Central memory CD8-positive, alpha-beta T cell (primary cell): ENCODE measurements around the gene OR9G1.
"Not testable (repeated sequence)": the region's sequence is repeated elsewhere in the genome, so short reads cannot be mapped to it uniquely, and the experiment has no call there.

Source experiments
- ATAC-seq: fragments of 150-1000 bp; cut with Tn5 transposase; replicated peaks from 2 replicates; pipeline ENCODE4 v1.10.0; 2022; ENCODE audit warnings: mild to moderate bottlenecking, moderate FRiP score, moderate number of reproducible peaks; ENCODE audit not compliant: poor library complexity, severe bottlenecking; ENCODE audit errors: extremely low read depth
- DNase-seq, 2 donors: peaks; one replicate each; pipeline ENCODE4 v3.0.0; 2021; ENCODE audit warnings: low spot score in 2 of 2
- H3K27ac Mint-ChIP-seq: one replicate; pipeline ENCODE4 v1.8.0; 2022; ENCODE audit warnings: low read depth, mild to moderate bottlenecking, moderate library complexity, mixed read lengths
- H3K27me3 Mint-ChIP-seq: one replicate; pipeline ENCODE4 v1.8.0; 2022; ENCODE audit warnings: mixed read lengths
- H3K36me3 Mint-ChIP-seq: one replicate; pipeline ENCODE4 v1.8.0; 2022; ENCODE audit warnings: mild to moderate bottlenecking, moderate library complexity, mixed read lengths; ENCODE audit not compliant: insufficient read depth
- H3K4me1 Mint-ChIP-seq: one replicate; pipeline ENCODE4 v1.8.0; 2022; ENCODE audit warnings: mixed read lengths
- H3K4me3 Mint-ChIP-seq: one replicate; pipeline ENCODE4 v1.8.0; 2022; ENCODE audit warnings: mild to moderate bottlenecking, moderate library complexity, mixed read lengths
- H3K9me3 Mint-ChIP-seq: one replicate; pipeline ENCODE4 v1.8.0; 2022; ENCODE audit warnings: mixed read lengths

Gene OR9G1, protein sequence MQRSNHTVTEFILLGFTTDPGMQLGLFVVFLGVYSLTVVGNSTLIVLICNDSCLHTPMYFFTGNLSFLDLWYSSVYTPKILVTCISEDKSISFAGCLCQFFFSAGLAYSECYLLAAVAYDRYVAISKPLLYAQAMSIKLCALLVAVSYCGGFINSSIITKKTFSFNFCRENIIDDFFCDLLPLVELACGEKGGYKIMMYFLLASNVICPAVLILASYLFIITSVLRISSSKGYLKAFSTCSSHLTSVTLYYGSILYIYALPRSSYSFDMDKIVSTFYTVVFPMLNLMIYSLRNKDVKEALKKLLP

GRCh38 chr11:56698795-56699194 is at the start of gene OR9G1:
OR9G1 (plus strand) TSS chr11:56699095; CDS start chr11:56700388, 1,293 bp downstream.
- H3K27ac Mint-ChIP-seq: no peak within 1 kb of the TSS
- H3K4me3 Mint-ChIP-seq: no peak within 1 kb of the TSS
- no peak for DNase-seq
- H3K27me3 Mint-ChIP-seq: no peaks in the 10 kb centered on the region
- H3K36me3 Mint-ChIP-seq: no peaks in the 10 kb centered on the region
- H3K4me1 Mint-ChIP-seq: no peaks in the 10 kb centered on the region
- no peak for ATAC-seq
- H3K9me3 Mint-ChIP-seq: peaks cover 29% of the 10 kb centered on the region

DNA sequence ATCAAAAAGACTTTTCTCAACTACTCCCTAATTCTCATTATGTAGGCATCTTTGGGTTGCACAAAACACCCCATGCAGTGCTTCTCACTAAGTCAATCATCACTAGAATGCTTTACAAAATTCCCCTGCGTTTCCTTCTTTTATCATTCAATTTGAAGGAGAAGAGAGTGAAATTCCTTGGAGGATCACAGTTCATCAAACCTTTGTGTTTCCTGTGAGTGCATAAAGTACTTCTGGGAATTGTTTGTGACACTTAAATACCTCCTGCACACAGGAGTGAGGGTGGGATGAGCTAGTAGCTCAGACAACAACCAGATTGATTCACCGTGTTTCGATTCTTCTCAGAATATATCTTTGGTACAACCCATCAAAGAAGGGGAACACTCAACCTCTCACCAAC is 39.1 kb upstream of the OR9G1 start:
- Mint-ChIP-seq H3K27ac (no peak overlapping the region), H3K36me3 (no peaks in the 10 kb centered on the region), H3K4me3 (no peak overlapping the region), H3K4me1 (no peaks in the 10 kb centered on the region), H3K27me3 (no peaks in the 10 kb centered on the region), H3K9me3 (peaks cover 18% of the 10 kb centered on the region)
- ATAC-seq (no peak), DNase-seq (no peak)

- H3K27me3 Mint-ChIP-seq: no peaks in the 10 kb centered on the region
- ATAC-seq (no peak), DNase-seq (no peak)
- H3K36me3 Mint-ChIP-seq: no peaks in the 10 kb centered on the region
- no peak within 1 kb of the TSS for H3K27ac Mint-ChIP-seq
- no peaks in the 10 kb centered on the region for H3K4me1 Mint-ChIP-seq
- H3K4me3 Mint-ChIP-seq: no peak within 1 kb of the TSS
- H3K9me3 Mint-ChIP-seq: peaks cover 13% of the 10 kb centered on the region
Measured at GRCh38 chr11:56663386-56663785, 35.5 kb upstream of the OR9G1 start, which contains the start of gene OR5AR1. OR5AR1 (plus strand) TSS chr11:56663686; CDS start chr11:56663686, 0 bp downstream.

GRCh38 chr11:56670984-56671383 is 27.9 kb upstream of the OR9G1 start:
- ATAC-seq (no peak), DNase-seq (no peak)
- no peaks in the 10 kb centered on the region for H3K36me3 Mint-ChIP-seq
- H3K4me3 Mint-ChIP-seq: no peak overlapping the region
- H3K9me3 Mint-ChIP-seq: peaks cover 9% of the 10 kb centered on the region
- no peaks in the 10 kb centered on the region for H3K4me1 Mint-ChIP-seq
- no peaks in the 10 kb centered on the region for H3K27me3 Mint-ChIP-seq
- no peak overlapping the region for H3K27ac Mint-ChIP-seq

DNA sequence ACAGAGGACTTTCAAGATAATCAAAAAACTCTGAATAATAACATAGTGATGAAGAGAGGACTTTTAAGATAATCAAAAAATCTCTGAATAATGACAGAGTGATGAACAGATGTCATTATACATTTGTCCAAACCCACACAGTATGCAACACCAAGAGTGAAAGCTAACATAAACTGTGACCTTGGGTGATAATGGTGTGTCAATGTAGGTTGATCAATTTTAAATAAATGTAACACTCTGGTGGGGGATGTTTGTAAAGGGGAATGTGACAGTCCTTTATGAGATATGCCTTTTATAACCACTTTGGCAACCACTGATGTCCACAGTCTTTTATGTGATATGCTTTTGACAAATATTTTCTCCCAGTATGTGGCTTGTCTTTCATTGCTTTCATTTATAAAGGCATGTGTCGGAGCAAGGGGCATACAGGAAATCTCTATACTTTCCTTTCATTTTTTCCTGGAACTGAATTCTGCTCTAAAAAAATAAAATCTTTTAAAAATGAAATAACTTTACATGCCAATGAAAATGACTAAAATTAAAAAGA is 10.3 kb upstream of the OR9G1 start:
- ATAC-seq (no peak), DNase-seq (no peak)
- Mint-ChIP-seq H3K9me3 (peaks cover 20% of the 10 kb centered on the region), H3K27me3 (no peaks in the 10 kb centered on the region), H3K4me3 (no peak overlapping the region), H3K4me1 (no peaks in the 10 kb centered on the region), H3K36me3 (peaks cover 2% of the 10 kb centered on the region), H3K27ac (no peak overlapping the region)

GRCh38 chr11:56691179-56691578 is 7.7 kb upstream of the OR9G1 start:
- not testable (repeated sequence) for H3K4me1 Mint-ChIP-seq, H3K27ac Mint-ChIP-seq, ATAC-seq, H3K4me3 Mint-ChIP-seq, H3K27me3 Mint-ChIP-seq, DNase-seq, H3K36me3 Mint-ChIP-seq
- H3K9me3 Mint-ChIP-seq: peaks cover 16% of the 10 kb centered on the region

DNA sequence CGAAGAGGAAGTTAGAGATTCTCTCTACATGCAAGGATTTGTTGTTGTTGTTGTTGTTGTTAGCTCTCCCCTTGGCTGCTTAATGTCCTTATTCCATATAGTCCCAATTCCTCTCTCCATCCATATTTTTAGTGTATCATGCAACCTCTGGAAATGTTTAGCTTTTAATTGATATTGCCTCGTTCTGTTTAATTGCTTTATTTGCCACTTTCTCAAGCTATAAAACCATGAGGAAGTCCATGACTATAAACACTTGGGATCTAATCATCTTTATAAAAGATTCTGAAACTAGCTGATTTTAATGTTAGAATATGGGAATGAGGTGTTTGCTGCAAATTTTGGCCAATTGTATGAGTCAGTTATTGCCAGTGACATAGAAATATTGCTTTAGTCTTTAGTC is 5.5 kb upstream of the OR9G1 start:
- no peaks in the 10 kb centered on the region for H3K36me3 Mint-ChIP-seq
- no peak overlapping the region for H3K4me3 Mint-ChIP-seq
- DNase-seq: no peak
- no peaks in the 10 kb centered on the region for H3K27me3 Mint-ChIP-seq
- no peaks in the 10 kb centered on the region for H3K4me1 Mint-ChIP-seq
- peaks cover 15% of the 10 kb centered on the region for H3K9me3 Mint-ChIP-seq
- H3K27ac Mint-ChIP-seq: no peak overlapping the region
- no peak for ATAC-seq

DNA sequence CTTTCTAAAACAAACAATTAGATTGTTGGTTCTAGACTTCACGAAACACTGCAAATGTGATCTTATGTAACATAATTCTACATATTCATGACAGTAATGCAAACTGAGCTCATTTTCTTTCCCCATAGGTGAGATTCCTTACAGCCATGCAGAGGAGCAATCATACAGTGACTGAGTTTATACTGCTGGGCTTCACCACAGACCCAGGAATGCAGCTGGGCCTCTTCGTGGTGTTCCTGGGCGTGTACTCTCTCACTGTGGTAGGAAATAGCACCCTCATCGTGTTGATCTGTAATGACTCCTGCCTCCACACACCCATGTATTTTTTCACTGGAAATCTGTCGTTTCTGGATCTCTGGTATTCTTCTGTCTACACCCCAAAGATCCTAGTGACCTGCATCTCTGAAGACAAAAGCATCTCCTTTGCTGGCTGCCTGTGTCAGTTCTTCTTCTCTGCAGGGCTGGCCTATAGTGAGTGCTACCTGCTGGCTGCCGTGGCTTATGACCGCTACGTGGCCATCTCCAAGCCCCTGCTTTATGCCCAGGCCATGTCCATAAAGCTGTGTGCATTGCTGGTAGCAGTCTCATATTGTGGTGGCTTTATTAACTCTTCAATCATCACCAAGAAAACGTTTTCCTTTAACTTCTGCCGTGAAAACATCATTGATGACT is 1.5 kb downstream of the OR9G1 start:
- no peaks in the 10 kb centered on the region for H3K36me3 Mint-ChIP-seq
- H3K9me3 Mint-ChIP-seq: peaks cover 34% of the 10 kb centered on the region
- DNase-seq (no peak), ATAC-seq (no peak)
- no peak overlapping the region for H3K27ac Mint-ChIP-seq
- H3K27me3 Mint-ChIP-seq: no peaks in the 10 kb centered on the region
- no peak overlapping the region for H3K4me3 Mint-ChIP-seq
- H3K4me1 Mint-ChIP-seq: no peaks in the 10 kb centered on the region

GRCh38 chr11:56700914-56701485 is 2.1 kb downstream of the OR9G1 start:
- ATAC-seq (no peak), DNase-seq (no peak)
- H3K4me3 Mint-ChIP-seq: no peak overlapping the region
- no peaks in the 10 kb centered on the region for H3K36me3 Mint-ChIP-seq
- no peak overlapping the region for H3K27ac Mint-ChIP-seq
- H3K27me3 Mint-ChIP-seq: no peaks in the 10 kb centered on the region
- no peaks in the 10 kb centered on the region for H3K4me1 Mint-ChIP-seq
- peaks cover 30% of the 10 kb centered on the region for H3K9me3 Mint-ChIP-seq

- peaks cover 14% of the 10 kb centered on the region for H3K9me3 Mint-ChIP-seq
- ATAC-seq: no peak
Measured at GRCh38 chr11:56705784-56706396, 7.0 kb downstream of the OR9G1 start.

GRCh38 chr11:56706486-56706885 is 7.6 kb downstream of the OR9G1 start:
- Mint-ChIP-seq H3K4me1 (no peaks in the 10 kb centered on the region), H3K4me3 (no peak overlapping the region), H3K36me3 (no peaks in the 10 kb centered on the region), H3K27ac (no peak overlapping the region), H3K9me3 (peaks cover 10% of the 10 kb centered on the region), H3K27me3 (no peaks in the 10 kb centered on the region)
- DNase-seq: no peak
- no peak for ATAC-seq

More at GRCh38 chr11:56705784-56706396, 7.0 kb downstream of the OR9G1 start:
- no peaks in the 10 kb centered on the region for H3K36me3 Mint-ChIP-seq
- H3K27ac Mint-ChIP-seq: no peak overlapping the region
- no peak overlapping the region for H3K4me3 Mint-ChIP-seq
- no peaks in the 10 kb centered on the region for H3K4me1 Mint-ChIP-seq
- no peaks in the 10 kb centered on the region for H3K27me3 Mint-ChIP-seq
- no peak for DNase-seq

DNA sequence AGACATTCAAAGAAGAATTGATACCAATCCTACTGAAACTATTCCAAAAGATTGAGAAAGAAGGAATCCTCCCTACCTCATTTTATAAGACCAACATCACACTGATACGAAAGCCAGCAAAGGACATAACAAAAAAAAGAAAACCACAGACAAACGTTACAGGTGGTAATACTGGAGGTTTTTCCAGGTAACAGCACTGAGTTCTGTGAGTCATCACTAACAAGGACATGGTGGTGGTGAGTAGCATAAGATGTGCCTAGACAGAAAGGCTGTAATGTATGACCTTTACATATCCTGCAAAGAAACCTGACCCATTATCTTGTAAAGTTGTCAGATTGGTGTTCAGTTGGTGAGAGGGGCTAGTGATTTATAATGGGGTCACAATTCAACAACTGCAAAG is 15.3 kb downstream of the OR9G1 start:
- DNase-seq (no peak), ATAC-seq (no peak)
- no peaks in the 10 kb centered on the region for H3K4me1 Mint-ChIP-seq
- peaks cover 28% of the 10 kb centered on the region for H3K9me3 Mint-ChIP-seq
- no peaks in the 10 kb centered on the region for H3K27me3 Mint-ChIP-seq
- H3K4me3 Mint-ChIP-seq: no peak overlapping the region
- H3K27ac Mint-ChIP-seq: no peak overlapping the region
- H3K36me3 Mint-ChIP-seq: no peaks in the 10 kb centered on the region
